Breast epithelium (tissue), 3 donors: Measurements from ENCODE around the gene SLC38A11.

Experiments
- POLR2A ChIP-seq: fragments of 450-650 bp; IDR thresholded peaks from one replicate; pipeline ENCODE4 v1.6.1; 2016; ENCODE audit warnings: antibody characterized with exemption, mild to moderate bottlenecking, moderate library complexity
- POLR2AphosphoS5 ChIP-seq, 3 donors: sonication (generic); formaldehyde crosslinking; IDR thresholded peaks; one replicate each; pipeline ENCODE4 v1.6.1; 2017; ENCODE audit warnings: antibody characterized with exemption in 3 of 3
- TF ChIP-seq, protein P1 (sequence below), 3 donors: fragments of 450-650 bp; IDR thresholded peaks; one replicate each; pipeline ENCODE4 v1.5.1; 2016 to 2017; ENCODE audit warnings: antibody characterized with exemption in 3 of 3, mild to moderate bottlenecking in 3 of 3, moderate library complexity in 3 of 3

DNA sequence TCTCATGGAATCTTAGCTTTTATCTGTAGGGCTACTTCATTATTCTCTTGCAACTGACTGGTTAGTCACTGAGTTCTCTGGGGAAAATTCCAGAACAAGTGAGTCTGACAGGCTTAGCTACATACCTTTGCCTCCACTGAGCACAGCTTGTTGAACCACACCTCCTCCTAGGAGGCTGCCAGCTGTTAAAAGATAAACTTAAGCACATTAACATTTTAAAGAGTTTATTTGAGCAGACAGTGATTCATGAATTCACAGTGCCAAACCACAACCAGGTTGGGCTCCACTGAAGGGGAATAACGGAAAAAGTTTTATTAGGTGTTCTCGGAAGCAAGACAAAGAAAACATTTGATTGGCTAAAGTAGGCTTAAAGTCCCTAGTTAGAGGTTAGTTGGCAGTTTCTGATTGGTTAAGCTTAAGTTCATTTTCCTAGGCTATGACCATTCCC is 12.5 kb upstream of the SLC38A11 start:
- TF ChIP-seq, protein P1, sequence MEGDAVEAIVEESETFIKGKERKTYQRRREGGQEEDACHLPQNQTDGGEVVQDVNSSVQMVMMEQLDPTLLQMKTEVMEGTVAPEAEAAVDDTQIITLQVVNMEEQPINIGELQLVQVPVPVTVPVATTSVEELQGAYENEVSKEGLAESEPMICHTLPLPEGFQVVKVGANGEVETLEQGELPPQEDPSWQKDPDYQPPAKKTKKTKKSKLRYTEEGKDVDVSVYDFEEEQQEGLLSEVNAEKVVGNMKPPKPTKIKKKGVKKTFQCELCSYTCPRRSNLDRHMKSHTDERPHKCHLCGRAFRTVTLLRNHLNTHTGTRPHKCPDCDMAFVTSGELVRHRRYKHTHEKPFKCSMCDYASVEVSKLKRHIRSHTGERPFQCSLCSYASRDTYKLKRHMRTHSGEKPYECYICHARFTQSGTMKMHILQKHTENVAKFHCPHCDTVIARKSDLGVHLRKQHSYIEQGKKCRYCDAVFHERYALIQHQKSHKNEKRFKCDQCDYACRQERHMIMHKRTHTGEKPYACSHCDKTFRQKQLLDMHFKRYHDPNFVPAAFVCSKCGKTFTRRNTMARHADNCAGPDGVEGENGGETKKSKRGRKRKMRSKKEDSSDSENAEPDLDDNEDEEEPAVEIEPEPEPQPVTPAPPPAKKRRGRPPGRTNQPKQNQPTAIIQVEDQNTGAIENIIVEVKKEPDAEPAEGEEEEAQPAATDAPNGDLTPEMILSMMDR (IDR thresholded peaks at IDR 0.05): no peak
- TF ChIP-seq POLR2AphosphoS5 (IDR thresholded peaks at IDR 0.05) (no peak), POLR2A (no peak)
